COLO668 (cell line): Measurements from ENCODE around the gene BCL2L1.
"Not testable (repeated sequence)": the region's sequence is repeated elsewhere in the genome, so short reads cannot be mapped to it uniquely, and the experiment has no call there.

Experiments
- DNase-seq: peaks from one replicate; lab custom pipeline; 2025; ENCODE audit not compliant: unreplicated experiment; lab: John Stamatoyannopoulos, UW

BCL2L1 gene

GRCh38 chr20:31677553-31678260 lies 45.0 kb downstream of the BCL2L1 start:
- DNase-seq = no peak

GRCh38 chr20:31676609-31676989 lies 46.1 kb downstream of the BCL2L1 start:
- no peak for DNase-seq

GRCh38 chr20:31675828-31676608 lies 46.6 kb downstream of the BCL2L1 start:
- DNase-seq = no peak

GRCh38 chr20:31674895-31675827 lies 47.5 kb downstream of the BCL2L1 start:
- DNase-seq = no peak

- DNase-seq = no peak
Observed at GRCh38 chr20:31673943-31674463, 48.7 kb downstream of the BCL2L1 start.

- DNase-seq = no peak
Observed at GRCh38 chr20:31673435-31673834, 49.2 kb downstream of the BCL2L1 start.

- DNase-seq = no peak
Observed at GRCh38 chr20:31671324-31671723, 51.3 kb downstream of the BCL2L1 start.

GRCh38 chr20:31670371-31671228 lies 52.1 kb downstream of the BCL2L1 start:
- peak; percentile 58 for DNase-seq

GRCh38 chr20:31669876-31670275 lies 52.8 kb downstream of the BCL2L1 start:
- no peak for DNase-seq

- not testable (repeated sequence) for DNase-seq
Observed at GRCh38 chr20:31668944-31669343, 53.7 kb downstream of the BCL2L1 start.

- no peak for DNase-seq
Observed at GRCh38 chr20:31667315-31668285, 55.1 kb downstream of the BCL2L1 start.

GRCh38 chr20:31666258-31667042 lies 56.2 kb downstream of the BCL2L1 start:
- no peak for DNase-seq

- no peak for DNase-seq
Observed at GRCh38 chr20:31665753-31666152, 56.9 kb downstream of the BCL2L1 start.

- DNase-seq = peak; percentile 41
Observed at GRCh38 chr20:31664696-31665354, 57.8 kb downstream of the BCL2L1 start.

- peak; percentile 84 for DNase-seq
Observed at GRCh38 chr20:31663838-31664695, 58.6 kb downstream of the BCL2L1 start.

- no peak for DNase-seq
Observed at GRCh38 chr20:31663524-31663837, 59.2 kb downstream of the BCL2L1 start.

GRCh38 chr20:31662372-31662854 lies 60.3 kb downstream of the BCL2L1 start:
- DNase-seq = no peak
